WERI-Rb-1 (cell line): ENCODE measurements around the gene PTPRT.

Experiments used
- DNase-seq: peaks from one replicate; pipeline ENCODE4 v3.0.0-alpha.2; 2020
- H3K27ac ChIP-seq: fragments of 250-450 bp; sonication (Bioruptor Pico); 2 replicates; pipeline ENCODE4 v1.5.1; 2020; ENCODE audit warnings: mild to moderate bottlenecking, moderate library complexity
- H3K27me3 ChIP-seq: fragments of 250-450 bp; sonication (Bioruptor Pico); 2 replicates; pipeline ENCODE4 v1.5.1; 2021; ENCODE audit warnings: mild to moderate bottlenecking, low read depth, moderate library complexity; ENCODE audit not compliant: insufficient read depth, severe bottlenecking
- H3K36me3 ChIP-seq: fragments of 250-450 bp; sonication (Bioruptor Pico); 2 replicates; pipeline ENCODE4 v1.5.1; 2020; ENCODE audit warnings: mild to moderate bottlenecking, moderate library complexity
- H3K4me3 ChIP-seq: 2 replicates; pipeline ENCODE4 v1.5.1; 2011; ENCODE audit warnings: low read depth, mild to moderate bottlenecking, control low read depth, low read length
- H3K9me3 ChIP-seq: fragments of 250-450 bp; sonication (Bioruptor Pico); 2 replicates; pipeline ENCODE4 v1.5.1; 2021; ENCODE audit warnings: mild to moderate bottlenecking, moderate library complexity; ENCODE audit not compliant: severe bottlenecking
- CTCF ChIP-seq: IDR thresholded peaks from 2 replicates; pipeline ENCODE4 v1.5.1; 2011; ENCODE audit warnings: low read depth, mild to moderate bottlenecking, control low read depth, inconsistent platforms, low read length

The PTPRT gene

GRCh38 chr20:43161716-43162115 lies 28.0 kb downstream of the PTPRT start:
- peaks cover 3% of the 10 kb centered on the region for H3K27me3 ChIP-seq
- no peaks in the 10 kb centered on the region for H3K9me3 ChIP-seq
- no peak for TF ChIP-seq CTCF
- H3K27ac ChIP-seq = no peak overlapping the region
- H3K4me3 ChIP-seq = no peak overlapping the region
- no peak for DNase-seq
- no peaks in the 10 kb centered on the region for H3K36me3 ChIP-seq

GRCh38 chr20:43160941-43161340 lies 28.8 kb downstream of the PTPRT start:
- Histone ChIP-seq H3K27ac (no peak overlapping the region), H3K9me3 (no peaks in the 10 kb centered on the region), H3K27me3 (peaks cover 3% of the 10 kb centered on the region), H3K36me3 (no peaks in the 10 kb centered on the region), H3K4me3 (no peak overlapping the region)
- TF ChIP-seq CTCF = no peak
- no peak for DNase-seq

DNA sequence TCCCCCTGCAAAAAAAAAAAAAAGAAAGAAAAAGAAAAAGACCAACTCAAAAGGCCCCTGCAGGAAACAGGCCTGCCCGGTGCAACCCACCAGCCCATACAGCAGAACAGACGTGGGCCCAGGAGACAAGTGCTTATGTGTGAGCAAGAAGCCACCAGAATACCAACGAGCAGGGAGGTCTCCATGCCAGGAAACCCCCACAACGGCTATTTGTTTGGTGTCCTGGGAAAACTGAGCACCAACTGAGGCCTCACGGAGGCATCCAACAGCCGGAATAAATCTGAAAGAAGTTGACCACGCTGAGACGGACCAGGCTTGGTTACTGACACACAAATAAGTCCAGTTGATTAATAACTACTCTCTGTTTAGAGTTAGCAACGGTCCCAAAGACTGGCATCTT lies 29.7 kb downstream of the PTPRT start:
- peaks cover 5% of the 10 kb centered on the region for H3K27me3 ChIP-seq
- TF ChIP-seq CTCF = no peak
- no peak overlapping the region for H3K27ac ChIP-seq
- H3K36me3 ChIP-seq = no peaks in the 10 kb centered on the region
- no peaks in the 10 kb centered on the region for H3K9me3 ChIP-seq
- DNase-seq = no peak
- H3K4me3 ChIP-seq = no peak overlapping the region

GRCh38 chr20:43155366-43156100 lies 34.2 kb downstream of the PTPRT start:
- TF ChIP-seq CTCF = no peak
- Histone ChIP-seq H3K9me3 (no peaks in the 10 kb centered on the region), H3K4me3 (no peak overlapping the region), H3K27ac (no peak overlapping the region), H3K27me3 (peaks cover 2% of the 10 kb centered on the region), H3K36me3 (no peaks in the 10 kb centered on the region)
- no peak for DNase-seq

DNA sequence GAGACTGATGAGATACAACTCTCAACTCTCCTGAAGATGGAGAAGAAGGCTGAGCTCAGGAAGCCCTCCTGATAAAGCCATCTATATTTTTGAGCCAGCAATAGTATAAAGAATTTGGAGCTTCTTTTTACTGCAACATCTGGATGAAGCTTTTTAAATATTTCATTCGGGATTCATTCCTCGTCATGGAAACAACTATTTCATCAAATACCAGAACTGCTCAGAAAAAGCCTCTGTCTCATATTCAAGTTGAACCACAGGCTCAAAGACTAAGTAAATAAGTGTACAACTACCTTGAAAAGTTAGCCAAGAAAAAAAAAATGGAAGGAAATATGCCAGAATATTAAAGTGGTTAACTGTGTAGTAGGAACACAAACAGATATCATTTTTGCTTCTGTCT lies 37.8 kb downstream of the PTPRT start:
- no peaks in the 10 kb centered on the region for H3K9me3 ChIP-seq
- H3K27ac ChIP-seq = no peak overlapping the region
- DNase-seq = no peak
- TF ChIP-seq CTCF = no peak
- no peaks in the 10 kb centered on the region for H3K36me3 ChIP-seq
- peaks cover 10% of the 10 kb centered on the region for H3K27me3 ChIP-seq
- no peak overlapping the region for H3K4me3 ChIP-seq

- Histone ChIP-seq H3K27me3 (peaks cover 10% of the 10 kb centered on the region), H3K9me3 (no peaks in the 10 kb centered on the region), H3K27ac (no peak overlapping the region), H3K36me3 (no peaks in the 10 kb centered on the region), H3K4me3 (no peak overlapping the region)
- DNase-seq = no peak
- no peak for TF ChIP-seq CTCF
Observed at GRCh38 chr20:43151256-43151655, 38.5 kb downstream of the PTPRT start.
